Suprapubic skin (tissue), 4 donors: ENCODE measurements around the gene SORCS3. TPM values are rescaled to one million over a fixed set of nuclear protein-coding genes. Genes with fewer than 3 reads are reported as not detected.

Experiments used
- DNase-seq, 2 donors: peaks; one replicate each; pipeline ENCODE4 v3.0.0-alpha.2; 2019; ENCODE audit warnings: low spot score in 2 of 2
- H3K27ac ChIP-seq: fragments of 200-600 bp; sonication (generic); one replicate; pipeline ENCODE4 v1.5.1; 2019
- H3K27me3 ChIP-seq: fragments of 200-600 bp; sonication (generic); one replicate; pipeline ENCODE4 v1.5.1; 2019
- H3K36me3 ChIP-seq: fragments of 200-600 bp; sonication (generic); one replicate; pipeline ENCODE4 v1.5.1; 2019
- H3K4me1 ChIP-seq: fragments of 200-600 bp; sonication (generic); one replicate; pipeline ENCODE4 v1.5.1; 2019
- H3K4me3 ChIP-seq: fragments of 200-600 bp; sonication (generic); one replicate; pipeline ENCODE4 v1.5.1; 2019; ENCODE audit warnings: mild to moderate bottlenecking
- H3K9me3 ChIP-seq: fragments of 200-600 bp; sonication (generic); one replicate; pipeline ENCODE4 v1.5.1; 2019
- EP300 ChIP-seq: sonication (generic); formaldehyde crosslinking; IDR thresholded peaks from one replicate; pipeline ENCODE4 v1.6.1; 2017; ENCODE audit warnings: antibody characterized with exemption
- POLR2A ChIP-seq, 2 donors: fragments of 450-650 bp; IDR thresholded peaks; one replicate each; pipeline ENCODE4 v1.6.1; 2017; ENCODE audit warnings: antibody characterized with exemption in 2 of 2, mild to moderate bottlenecking in 2 of 2, moderate library complexity in 2 of 2
- POLR2AphosphoS5 ChIP-seq, 3 donors: sonication (generic); formaldehyde crosslinking; IDR thresholded peaks; one replicate each; pipeline ENCODE4 v1.6.1; 2017; ENCODE audit warnings: antibody characterized with exemption in 3 of 3
- WGBS: methylation state at CpG from one replicate; pipeline ENCODE4 v1.1.5; 2018; 5-methylcytosine and 5-hydroxymethylcytosine counted together
- total RNA-seq, 4 donors: library from RNA; depleted of rRNA; stranded (reverse); fragments of >200 nt; gene quantifications; one replicate each; pipeline ENCODE4 v1.1.0, GENCODE V29; 2016

Gene SORCS3
- total RNA-seq, 4 donors from 2014 or later, result 0.16 to 0.19 (median 0.18) TPM

DNA sequence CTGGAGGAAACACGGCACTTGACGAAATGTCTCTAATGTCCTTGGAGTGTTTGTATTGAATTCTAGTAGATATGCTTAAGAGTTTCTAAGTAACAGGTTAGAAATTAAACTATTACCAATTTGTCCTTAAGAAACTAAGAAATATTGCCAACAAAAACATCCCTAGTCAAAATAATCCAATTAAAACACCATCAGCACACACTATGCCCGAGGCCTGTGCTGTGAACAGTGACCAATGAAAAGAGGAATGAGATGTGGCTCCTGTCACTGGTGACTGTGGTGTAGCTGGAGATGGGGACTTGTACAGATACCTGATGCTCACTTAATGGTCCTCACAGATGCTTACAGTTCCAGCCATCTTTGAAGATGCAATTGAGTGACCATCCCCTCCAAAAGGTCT, 651.1 kb downstream of the SORCS3 start:
- DNase-seq, result no peak
- Histone ChIP-seq H3K27ac (no peak overlapping the region), H3K27me3 (no peaks in the 10 kb centered on the region), H3K36me3 (no peaks in the 10 kb centered on the region), H3K4me1 (no peaks in the 10 kb centered on the region), H3K9me3 (peaks cover 4% of the 10 kb centered on the region), H3K4me3 (no peak overlapping the region)
- WGBS, result 83% methylated on average over 3 of the region's 3 CpGs
- no peak for TF ChIP-seq POLR2AphosphoS5 (IDR thresholded peaks at IDR 0.05)
- no peak for TF ChIP-seq POLR2A (IDR thresholded peaks at IDR 0.05)
- no peak for TF ChIP-seq EP300
